RWPE2 (cell line): ENCODE data around the gene IFT80.

Source experiments
- ATAC-seq: fragments of 200-7000 bp; cut with Tn5 transposase; 3 replicates; pipeline ENCODE4 v1.9.1; 2021; ENCODE audit warnings: low read depth
- DNase-seq: peaks from one replicate; pipeline ENCODE4 v3.0.0-alpha.2; 2020; ENCODE audit warnings: low spot score
- H3K27ac ChIP-seq: fragments of 450-650 bp; 2 replicates; pipeline ENCODE4 v1.5.1; 2017; ENCODE audit warnings: mild to moderate bottlenecking; ENCODE audit not compliant: poor library complexity, severe bottlenecking
- H3K27me3 ChIP-seq: fragments of 250-450 bp; sonication (Bioruptor Pico); 2 replicates; pipeline ENCODE4 v1.5.1; 2021; ENCODE audit warnings: mild to moderate bottlenecking, moderate library complexity; ENCODE audit not compliant: insufficient read depth, poor library complexity, severe bottlenecking
- H3K36me3 ChIP-seq: fragments of 250-450 bp; sonication (Bioruptor Pico); 2 replicates; pipeline ENCODE4 v1.5.1; 2020; ENCODE audit warnings: low read depth, mild to moderate bottlenecking, moderate library complexity
- H3K4me1 ChIP-seq: fragments of 250-450 bp; sonication (Bioruptor Pico); 2 replicates; pipeline ENCODE4 v1.5.1; 2021; ENCODE audit warnings: mild to moderate bottlenecking, moderate library complexity; ENCODE audit not compliant: insufficient read depth, poor library complexity, severe bottlenecking
- H3K4me3 ChIP-seq: fragments of 250-450 bp; sonication (Bioruptor Pico); 2 replicates; pipeline ENCODE4 v1.5.1; 2021; ENCODE audit warnings: mild to moderate bottlenecking, moderate library complexity; ENCODE audit not compliant: severe bottlenecking
- H3K9me3 ChIP-seq: fragments of 250-450 bp; sonication (Bioruptor Pico); 2 replicates; pipeline ENCODE4 v1.5.1; 2021; ENCODE audit warnings: mild to moderate bottlenecking, moderate library complexity; ENCODE audit not compliant: severe bottlenecking
- CTCF ChIP-seq: fragments of 450-650 bp; IDR thresholded peaks from one replicate; pipeline ENCODE4 v1.5.1; 2017; ENCODE audit warnings: mild to moderate bottlenecking, moderate library complexity; ENCODE audit not compliant: poor library complexity, severe bottlenecking

The IFT80 gene

GRCh38 chr3:160401291-160402095 is 2.5 kb upstream of the IFT80 start:
- Histone ChIP-seq H3K27ac (peak overlapping the region; percentile 88), H3K9me3 (no peaks in the 10 kb centered on the region), H3K4me3 (peak overlapping the region; percentile 66), H3K36me3 (peaks cover 69% of the 10 kb centered on the region), H3K4me1 (peaks cover 23% of the 10 kb centered on the region), H3K27me3 (no peaks in the 10 kb centered on the region)
- DNase-seq (no peak), ATAC-seq (peak; percentile 33; the same call in 1 of the 3 replicates)
- TF ChIP-seq CTCF = no peak

GRCh38 chr3:160400702-160401150 is 1.7 kb upstream of the IFT80 start:
- DNase-seq (no peak), ATAC-seq (peak; percentile 4; the same call in 1 of the 3 replicates)
- Histone ChIP-seq H3K36me3 (peaks cover 61% of the 10 kb centered on the region), H3K4me3 (peak overlapping the region; percentile 66), H3K9me3 (no peaks in the 10 kb centered on the region), H3K4me1 (peaks cover 26% of the 10 kb centered on the region), H3K27me3 (no peaks in the 10 kb centered on the region), H3K27ac (peak overlapping the region; percentile 88)
- TF ChIP-seq CTCF = no peak

- peak; percentile 64 for DNase-seq
- no peak for ATAC-seq
- no peaks in the 10 kb centered on the region for H3K9me3 ChIP-seq
- no peak for TF ChIP-seq CTCF
- H3K27me3 ChIP-seq = no peaks in the 10 kb centered on the region
- peaks cover 22% of the 10 kb centered on the region for H3K4me1 ChIP-seq
- H3K27ac ChIP-seq = peak overlapping the region; percentile 88
- H3K4me3 ChIP-seq = peak overlapping the region; percentile 66
- peaks cover 55% of the 10 kb centered on the region for H3K36me3 ChIP-seq
Observed at GRCh38 chr3:160400030-160400701, 1.1 kb upstream of the IFT80 start.

GRCh38 chr3:160398820-160399124 is 253 bp downstream of the IFT80 start:
- Histone ChIP-seq H3K9me3 (no peaks in the 10 kb centered on the region), H3K36me3 (peaks cover 42% of the 10 kb centered on the region), H3K27me3 (no peaks in the 10 kb centered on the region), H3K4me1 (peaks cover 18% of the 10 kb centered on the region), H3K4me3 (peak overlapping the region; percentile 66), H3K27ac (peak overlapping the region; percentile 88)
- no peak for TF ChIP-seq CTCF
- DNase-seq (no peak), ATAC-seq (peak; percentile 3; the same call in 2 of the 3 replicates)
